ENCODE results near the gene NFILZ.
A peak's percentile ranks its signal among the peaks of the same experiment; 100 is the strongest.
"Not testable (repeated sequence)": the region's sequence is repeated elsewhere in the genome, so short reads cannot be mapped to it uniquely, and the experiment has no call there.

NFILZ gene

DNA sequence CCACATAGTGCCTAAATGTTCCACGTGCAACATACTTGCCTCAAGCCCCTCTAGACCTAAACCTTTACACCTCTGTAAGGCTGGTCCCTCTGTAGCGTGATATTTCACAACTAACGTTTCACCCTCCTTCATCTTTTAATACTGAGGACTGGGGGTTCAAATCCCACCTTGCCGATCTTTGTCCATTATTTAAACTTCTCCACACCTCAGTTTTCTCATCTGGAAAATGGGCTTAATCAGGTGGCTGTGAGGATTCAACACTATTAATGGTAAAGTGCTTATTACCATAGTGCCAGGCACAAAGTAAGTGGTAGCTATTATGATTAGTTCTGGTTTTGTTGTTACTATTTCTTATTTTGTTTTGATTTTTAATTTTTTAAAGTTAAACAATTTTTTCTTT lies 12.4 kb upstream of the NFILZ start:
- Mint-ChIP-seq H3K36me3 (no peaks in the 10 kb centered on the region), H3K4me3 (no peak overlapping the region), H3K4me1 (no peaks in the 10 kb centered on the region), H3K9me3 (peaks cover 1% of the 10 kb centered on the region), H3K27me3 (peaks cover 16% of the 10 kb centered on the region), H3K27ac (no peak overlapping the region)
- no peak for ATAC-seq (ENCODE audit: low read depth)
- DNase-seq (ENCODE audit: low spot score in 2 of 2), result no peak

GRCh38 chr19:8618751-8619150 lies 11.7 kb upstream of the NFILZ start:
- Mint-ChIP-seq H3K36me3 (no peaks in the 10 kb centered on the region), H3K9me3 (peaks cover 1% of the 10 kb centered on the region), H3K4me3 (no peak overlapping the region), H3K4me1 (no peaks in the 10 kb centered on the region), H3K27ac (no peak overlapping the region), H3K27me3 (peaks cover 15% of the 10 kb centered on the region)
- no peak for DNase-seq (ENCODE audit: low spot score in 2 of 2)
- ATAC-seq (ENCODE audit: low read depth), result no peak

DNA sequence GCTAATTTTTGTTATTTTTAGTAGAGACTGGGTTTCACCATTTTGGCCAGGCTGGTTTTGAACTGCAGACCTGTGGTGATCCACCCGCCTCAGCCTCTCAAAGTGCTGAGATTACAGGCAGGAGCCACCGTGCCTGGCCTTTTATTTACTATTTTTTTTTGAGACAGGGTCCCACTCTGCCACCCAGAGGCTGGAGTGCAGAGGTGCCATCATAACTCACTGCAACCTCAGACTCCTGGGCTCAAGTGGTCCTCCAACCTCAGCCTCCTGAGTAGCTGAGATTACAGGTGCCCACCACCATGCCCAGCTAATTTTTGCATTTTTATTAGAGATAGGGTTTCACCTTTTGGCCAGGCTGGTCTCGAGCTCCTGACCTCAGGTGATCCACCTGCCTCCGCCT lies 7.5 kb upstream of the NFILZ start:
- ATAC-seq (ENCODE audit: low read depth); DNase-seq (ENCODE audit: low spot score in 2 of 2); H3K36me3 Mint-ChIP-seq; H3K4me3 Mint-ChIP-seq; H3K4me1 Mint-ChIP-seq; H3K27ac Mint-ChIP-seq; H3K9me3 Mint-ChIP-seq: not testable (repeated sequence)
- H3K27me3 Mint-ChIP-seq, result peaks cover 12% of the 10 kb centered on the region

GRCh38 chr19:8626842-8627241 lies 3.6 kb upstream of the NFILZ start:
- ATAC-seq (ENCODE audit: low read depth) (no peak), DNase-seq (ENCODE audit: low spot score in 2 of 2) (no peak)
- Mint-ChIP-seq H3K36me3 (peaks cover 4% of the 10 kb centered on the region), H3K27ac (no peak overlapping the region), H3K9me3 (peaks cover 4% of the 10 kb centered on the region), H3K4me1 (no peaks in the 10 kb centered on the region), H3K27me3 (peaks cover 7% of the 10 kb centered on the region), H3K4me3 (no peak overlapping the region)

GRCh38 chr19:8629184-8629583 lies 1.2 kb upstream of the NFILZ start:
- Mint-ChIP-seq H3K4me1 (no peaks in the 10 kb centered on the region), H3K4me3 (no peak overlapping the region), H3K27me3 (peaks cover 8% of the 10 kb centered on the region), H3K36me3 (peaks cover 5% of the 10 kb centered on the region), H3K27ac (no peak overlapping the region), H3K9me3 (peaks cover 6% of the 10 kb centered on the region)
- DNase-seq (ENCODE audit: low spot score in 2 of 2) (no peak), ATAC-seq (ENCODE audit: low read depth) (no peak)

GRCh38 chr19:8630796-8631424 lies 477 bp downstream of the NFILZ start:
- ATAC-seq (ENCODE audit: low read depth) (no peak), DNase-seq (ENCODE audit: low spot score in 2 of 2) (no peak)
- no peak overlapping the region for H3K4me3 Mint-ChIP-seq
- H3K27ac Mint-ChIP-seq, result no peak overlapping the region
- H3K4me1 Mint-ChIP-seq, result no peaks in the 10 kb centered on the region
- peaks cover 10% of the 10 kb centered on the region for H3K27me3 Mint-ChIP-seq
- peaks cover 5% of the 10 kb centered on the region for H3K36me3 Mint-ChIP-seq
- peaks cover 6% of the 10 kb centered on the region for H3K9me3 Mint-ChIP-seq

- H3K27me3 Mint-ChIP-seq, result peaks cover 10% of the 10 kb centered on the region
- no peak for ATAC-seq (ENCODE audit: low read depth)
- no peak for DNase-seq (ENCODE audit: low spot score in 2 of 2)
- no peak overlapping the region for H3K4me3 Mint-ChIP-seq
- no peaks in the 10 kb centered on the region for H3K4me1 Mint-ChIP-seq
- peaks cover 5% of the 10 kb centered on the region for H3K36me3 Mint-ChIP-seq
- no peak overlapping the region for H3K27ac Mint-ChIP-seq
- H3K9me3 Mint-ChIP-seq, result peaks cover 6% of the 10 kb centered on the region
These were observed 989 bp downstream of the NFILZ start for GRCh38 chr19:8631425-8631819.

GRCh38 chr19:8635422-8635821 lies 5.0 kb downstream of the NFILZ start:
- H3K4me3 Mint-ChIP-seq, result no peak overlapping the region
- peaks cover 4% of the 10 kb centered on the region for H3K36me3 Mint-ChIP-seq
- ATAC-seq (ENCODE audit: low read depth) (no peak), DNase-seq (ENCODE audit: low spot score in 2 of 2) (no peak)
- H3K27ac Mint-ChIP-seq, result no peak overlapping the region
- peaks cover 2% of the 10 kb centered on the region for H3K9me3 Mint-ChIP-seq
- no peaks in the 10 kb centered on the region for H3K4me1 Mint-ChIP-seq
- peaks cover 17% of the 10 kb centered on the region for H3K27me3 Mint-ChIP-seq

DNA sequence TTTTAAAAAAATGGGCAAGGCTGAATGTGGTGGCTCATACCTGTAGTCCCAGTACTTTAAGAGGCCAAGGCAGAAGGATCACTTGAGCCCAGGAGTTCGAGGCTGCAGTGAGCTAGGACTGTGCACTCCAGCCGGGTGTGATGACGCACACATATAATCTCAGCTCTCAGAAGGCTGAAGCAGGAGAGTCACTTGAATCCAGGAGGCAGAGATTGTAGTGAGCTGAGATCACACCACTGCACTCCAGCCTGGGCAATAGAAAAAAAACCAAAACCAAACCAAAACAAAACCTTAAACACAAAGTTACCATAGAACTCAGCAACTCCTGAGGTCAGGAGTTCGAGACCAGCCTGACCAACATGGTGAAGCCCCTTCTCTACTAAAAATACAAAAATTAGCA lies 6.6 kb downstream of the NFILZ start:
- not testable (repeated sequence) for ATAC-seq (ENCODE audit: low read depth); H3K9me3 Mint-ChIP-seq; H3K4me3 Mint-ChIP-seq; H3K36me3 Mint-ChIP-seq; H3K4me1 Mint-ChIP-seq; H3K27ac Mint-ChIP-seq; DNase-seq (ENCODE audit: low spot score in 2 of 2)
- peaks cover 19% of the 10 kb centered on the region for H3K27me3 Mint-ChIP-seq

- no peak for DNase-seq (ENCODE audit: low spot score in 2 of 2)
- peaks cover 19% of the 10 kb centered on the region for H3K27me3 Mint-ChIP-seq
- H3K4me1 Mint-ChIP-seq, result no peaks in the 10 kb centered on the region
- H3K27ac Mint-ChIP-seq, result no peak overlapping the region
- H3K4me3 Mint-ChIP-seq, result no peak overlapping the region
- H3K9me3 Mint-ChIP-seq, result peaks cover 2% of the 10 kb centered on the region
- ATAC-seq (ENCODE audit: low read depth), result no peak
- H3K36me3 Mint-ChIP-seq, result peaks cover 4% of the 10 kb centered on the region
These were observed 7.7 kb downstream of the NFILZ start for GRCh38 chr19:8638078-8638619.

GRCh38 chr19:8639821-8640401 lies 9.5 kb downstream of the NFILZ start:
- Mint-ChIP-seq H3K36me3 (peaks cover 2% of the 10 kb centered on the region), H3K4me3 (no peak overlapping the region), H3K4me1 (no peaks in the 10 kb centered on the region), H3K27me3 (peaks cover 17% of the 10 kb centered on the region), H3K9me3 (no peaks in the 10 kb centered on the region), H3K27ac (no peak overlapping the region)
- no peak for ATAC-seq (ENCODE audit: low read depth)
- DNase-seq (ENCODE audit: low spot score in 2 of 2), result no peak

DNA sequence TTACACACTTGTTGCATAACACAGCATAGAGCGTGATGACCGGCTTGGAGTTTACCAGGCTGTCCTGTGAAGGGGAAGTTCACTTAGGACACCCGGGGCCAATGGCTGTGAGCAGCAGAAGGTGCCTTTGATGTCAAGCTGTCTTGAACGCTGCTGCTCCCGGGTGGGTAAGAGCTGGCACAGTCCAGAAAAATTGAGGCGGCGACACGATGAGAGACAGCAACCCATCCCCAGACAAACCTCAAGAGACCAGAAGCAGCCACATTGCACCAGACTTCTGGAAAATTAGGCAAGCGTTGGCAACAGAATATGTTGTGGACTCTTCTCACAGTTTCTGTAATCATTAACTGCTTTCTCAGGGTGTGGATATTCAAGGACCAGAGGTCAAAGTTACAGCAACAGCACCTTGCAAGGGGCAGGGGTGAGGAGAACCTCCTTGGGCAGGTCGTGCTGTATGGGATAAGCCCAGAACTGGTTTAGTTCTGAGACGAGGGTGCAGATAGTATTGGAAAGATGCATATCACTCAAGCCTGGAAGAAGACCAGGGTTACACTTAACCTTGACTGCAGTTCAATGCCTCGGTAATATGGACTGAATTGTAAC lies 10.1 kb downstream of the NFILZ start:
- no peak for DNase-seq (ENCODE audit: low spot score in 2 of 2)
- Mint-ChIP-seq H3K27me3 (peaks cover 14% of the 10 kb centered on the region), H3K9me3 (peaks cover under 1% of the 10 kb centered on the region), H3K4me1 (no peaks in the 10 kb centered on the region), H3K4me3 (no peak overlapping the region), H3K27ac (no peak overlapping the region), H3K36me3 (peaks cover 2% of the 10 kb centered on the region)
- no peak for ATAC-seq (ENCODE audit: low read depth)

DNA sequence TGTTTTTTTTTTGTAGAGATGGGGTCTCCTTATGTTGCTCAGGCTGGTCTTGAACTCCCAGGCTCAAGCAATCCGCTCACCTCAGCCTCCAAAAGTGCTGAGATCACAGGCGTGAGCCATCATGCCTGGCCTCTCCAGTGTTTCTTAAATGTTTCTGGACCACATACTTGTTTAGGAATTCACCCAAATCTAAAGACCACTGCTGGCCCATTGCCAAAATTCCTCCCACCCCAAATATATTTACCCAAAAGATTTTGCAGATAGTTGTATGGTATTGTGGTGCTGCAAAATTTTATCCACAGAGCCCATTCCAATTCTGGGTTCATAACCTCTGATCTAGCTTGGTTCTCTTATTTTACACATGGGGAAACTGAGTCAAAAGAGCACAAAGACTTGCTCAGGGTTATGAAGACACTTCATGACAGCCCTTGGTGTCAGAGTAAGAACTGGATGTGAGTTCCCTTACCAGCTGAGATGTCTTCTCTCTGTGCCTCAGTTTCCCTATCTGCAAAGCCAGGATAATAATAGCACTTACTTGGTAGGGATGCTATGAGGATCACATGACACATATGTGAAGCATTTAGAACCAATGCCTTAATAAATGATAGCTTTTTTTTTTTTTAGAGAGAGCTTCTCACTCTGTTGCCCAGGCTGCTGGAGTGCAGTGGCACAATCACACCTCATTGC lies 10.9 kb downstream of the NFILZ start:
- no peak for DNase-seq (ENCODE audit: low spot score in 2 of 2)
- H3K9me3 Mint-ChIP-seq, result peaks cover 1% of the 10 kb centered on the region
- ATAC-seq (ENCODE audit: low read depth), result no peak
- no peak overlapping the region for H3K4me3 Mint-ChIP-seq
- peaks cover 16% of the 10 kb centered on the region for H3K27me3 Mint-ChIP-seq
- H3K27ac Mint-ChIP-seq, result no peak overlapping the region
- H3K4me1 Mint-ChIP-seq, result no peaks in the 10 kb centered on the region
- peaks cover 2% of the 10 kb centered on the region for H3K36me3 Mint-ChIP-seq

- Mint-ChIP-seq H3K27ac (no peak overlapping the region), H3K27me3 (peaks cover 18% of the 10 kb centered on the region), H3K9me3 (peaks cover 1% of the 10 kb centered on the region), H3K36me3 (peaks cover 2% of the 10 kb centered on the region), H3K4me3 (no peak overlapping the region), H3K4me1 (no peaks in the 10 kb centered on the region)
- ATAC-seq (ENCODE audit: low read depth), result peak; percentile 27
- no peak for DNase-seq (ENCODE audit: low spot score in 2 of 2)
These were observed 11.6 kb downstream of the NFILZ start for GRCh38 chr19:8641908-8642547.
